ENCODE measurements around the gene LCE3B.

- no peak for TF ChIP-seq CTCF (IDR thresholded peaks at IDR 0.05; ENCODE audit: low read length)
- TF ChIP-seq EZH2 (IDR thresholded peaks at IDR 0.05; ENCODE audit: borderline replicate concordance, low read length), result no peak
Measured at GRCh38 chr1:152585586-152585985, 28.0 kb upstream of the LCE3B start.
